ENCODE data around the gene SRRM2.

DNA sequence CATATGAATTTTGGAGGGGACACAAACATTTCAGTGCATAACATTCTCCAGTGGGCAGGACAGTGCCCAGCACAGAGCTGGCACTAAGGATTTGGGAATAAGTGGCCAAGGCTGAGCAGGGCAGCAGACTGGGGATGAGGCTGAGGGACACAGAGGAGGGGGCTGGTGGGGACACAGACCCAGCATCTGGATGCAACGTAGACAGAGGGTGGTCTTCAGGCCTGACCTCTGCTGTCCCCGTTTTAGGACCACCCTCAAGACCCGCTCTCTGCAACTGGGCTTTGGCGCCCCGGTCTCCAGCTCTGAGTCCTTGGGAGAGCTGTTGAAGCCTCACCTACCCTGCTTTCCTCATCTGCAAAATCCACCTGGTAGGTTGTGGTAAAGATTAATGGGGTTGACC, 38.2 kb downstream of the SRRM2 start:
- TF ChIP-seq, protein P1, sequence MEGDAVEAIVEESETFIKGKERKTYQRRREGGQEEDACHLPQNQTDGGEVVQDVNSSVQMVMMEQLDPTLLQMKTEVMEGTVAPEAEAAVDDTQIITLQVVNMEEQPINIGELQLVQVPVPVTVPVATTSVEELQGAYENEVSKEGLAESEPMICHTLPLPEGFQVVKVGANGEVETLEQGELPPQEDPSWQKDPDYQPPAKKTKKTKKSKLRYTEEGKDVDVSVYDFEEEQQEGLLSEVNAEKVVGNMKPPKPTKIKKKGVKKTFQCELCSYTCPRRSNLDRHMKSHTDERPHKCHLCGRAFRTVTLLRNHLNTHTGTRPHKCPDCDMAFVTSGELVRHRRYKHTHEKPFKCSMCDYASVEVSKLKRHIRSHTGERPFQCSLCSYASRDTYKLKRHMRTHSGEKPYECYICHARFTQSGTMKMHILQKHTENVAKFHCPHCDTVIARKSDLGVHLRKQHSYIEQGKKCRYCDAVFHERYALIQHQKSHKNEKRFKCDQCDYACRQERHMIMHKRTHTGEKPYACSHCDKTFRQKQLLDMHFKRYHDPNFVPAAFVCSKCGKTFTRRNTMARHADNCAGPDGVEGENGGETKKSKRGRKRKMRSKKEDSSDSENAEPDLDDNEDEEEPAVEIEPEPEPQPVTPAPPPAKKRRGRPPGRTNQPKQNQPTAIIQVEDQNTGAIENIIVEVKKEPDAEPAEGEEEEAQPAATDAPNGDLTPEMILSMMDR (IDR thresholded peaks at IDR 0.05; ENCODE audit: insufficient read depth, low read depth, low read length) = no peak
- TF ChIP-seq EZH2 (IDR thresholded peaks at IDR 0.05; ENCODE audit: insufficient read depth, low read length) = no peak
